ENCODE measurements around the gene BGLAP.

The BGLAP gene

DNA sequence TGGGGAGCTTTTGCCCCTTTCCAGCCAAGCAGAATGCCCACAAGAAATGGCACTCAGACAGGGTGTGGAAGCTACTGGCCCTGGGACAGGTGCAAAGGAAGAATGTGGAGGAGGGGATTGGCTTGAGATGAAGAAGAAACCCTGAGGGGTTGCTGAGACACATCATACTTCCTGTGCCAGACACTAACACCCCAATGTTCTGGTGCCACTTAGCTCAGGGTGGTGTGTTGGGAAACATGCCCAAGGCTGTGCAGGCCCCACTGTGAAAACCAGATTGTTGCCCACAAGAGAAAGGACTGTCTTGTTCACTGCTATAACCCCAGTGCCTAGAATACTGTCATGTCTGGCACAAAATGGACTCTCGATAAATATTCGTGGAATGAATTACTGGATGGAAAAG is 15.7 kb downstream of the BGLAP start:
- DNase-seq (ENCODE audit: low spot score): no peak

DNA sequence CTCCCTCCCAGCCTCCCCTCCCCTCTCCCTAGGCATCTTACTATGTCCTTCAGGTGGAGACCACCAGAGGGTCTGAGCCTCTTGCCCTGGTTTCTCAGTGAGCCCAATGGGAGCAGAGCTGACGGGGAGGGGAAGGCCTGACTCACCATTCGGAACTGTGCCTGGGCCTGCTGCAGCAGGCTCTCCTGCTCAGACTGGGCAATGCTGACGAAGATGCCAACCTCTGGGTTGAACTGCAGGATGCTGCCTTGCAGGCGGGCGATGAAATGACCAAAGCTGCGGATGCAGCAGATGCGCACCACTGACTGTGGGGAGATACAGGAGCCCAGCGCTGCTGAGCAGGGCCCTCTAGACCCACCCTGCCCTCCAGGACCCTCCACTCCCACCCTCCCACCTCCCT is 16.9 kb downstream of the BGLAP start:
- no peak for DNase-seq (ENCODE audit: low spot score)

GRCh38 chr1:156259805-156260204 is 17.8 kb downstream of the BGLAP start:
- no peak for DNase-seq (ENCODE audit: low spot score)

DNA sequence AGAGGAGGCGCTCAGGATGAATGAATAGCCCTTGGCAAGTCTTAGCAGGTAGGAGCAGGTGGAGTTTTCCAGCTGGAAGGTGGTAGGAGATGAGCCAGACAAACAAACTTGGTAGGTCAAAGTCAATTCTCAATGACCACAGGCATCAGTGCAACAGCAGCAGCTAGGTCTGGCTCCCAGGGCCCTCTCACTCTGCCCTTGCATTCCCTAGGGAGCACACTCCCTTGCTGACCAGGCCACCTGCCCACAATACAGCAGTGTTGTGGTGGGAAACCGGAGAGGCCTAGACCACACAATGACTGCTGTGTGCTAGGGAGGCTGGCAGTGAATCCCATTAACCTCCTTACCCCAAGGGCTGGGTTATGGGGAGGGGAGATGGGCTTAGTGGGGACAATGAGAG is 18.9 kb downstream of the BGLAP start:
- DNase-seq (ENCODE audit: low spot score): no peak

DNA sequence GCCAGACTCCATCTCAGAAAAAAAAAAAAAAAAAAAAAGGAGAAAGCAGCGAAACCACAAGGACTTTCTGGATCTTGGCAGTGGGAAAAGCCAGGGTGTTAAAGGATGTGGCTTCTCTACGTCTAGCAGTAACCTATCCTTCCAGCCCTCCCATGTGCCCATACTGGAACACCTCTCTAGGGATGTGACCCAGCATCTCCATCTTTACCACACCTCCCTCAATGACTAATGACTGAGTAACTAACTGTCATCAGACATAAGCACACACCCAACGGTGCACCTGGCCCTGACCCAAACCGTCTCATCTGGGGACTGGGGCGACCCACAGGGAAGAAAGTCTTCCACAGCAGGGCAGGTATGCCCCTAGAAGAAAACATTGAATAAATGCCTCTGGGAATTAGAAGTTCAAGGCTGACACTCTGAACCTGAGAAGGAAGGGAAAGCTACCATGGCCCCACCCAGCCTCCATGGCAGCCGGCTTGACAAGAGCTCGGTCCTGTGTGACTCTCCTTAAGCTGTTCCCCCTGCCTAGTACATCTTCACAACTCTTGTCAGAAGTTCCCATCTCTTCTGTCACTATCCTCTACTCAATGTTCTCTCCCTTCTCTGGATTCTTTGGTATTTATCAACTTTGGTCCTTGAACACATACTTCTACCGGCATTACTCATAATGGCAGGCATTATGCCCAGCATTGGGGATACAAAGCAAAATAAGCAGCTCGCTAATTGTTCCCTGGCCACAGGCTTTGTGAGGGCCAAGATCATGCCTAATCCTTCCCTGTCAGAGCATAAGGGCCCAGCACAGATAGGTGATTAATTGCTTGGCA is 20.7 kb downstream of the BGLAP start:
- DNase-seq (ENCODE audit: low spot score): no peak

DNA sequence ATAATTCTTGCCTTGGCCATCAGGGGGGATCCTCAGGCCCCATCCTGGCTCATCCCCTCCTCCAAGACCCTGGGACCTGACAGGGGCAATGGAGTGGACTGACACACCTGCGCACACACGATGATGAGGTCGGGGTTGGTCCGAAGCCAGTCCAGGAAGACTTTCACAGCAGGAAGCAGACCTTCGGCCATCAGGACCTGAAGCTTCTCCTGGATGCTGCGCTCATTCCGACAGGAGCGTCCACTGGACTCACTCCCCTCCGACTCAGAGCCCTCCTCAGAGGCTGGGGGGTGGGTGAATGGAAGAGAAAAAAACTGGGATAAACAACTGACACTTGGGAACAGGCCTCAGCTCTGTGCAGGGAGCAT is 21.3 kb downstream of the BGLAP start:
- no peak for DNase-seq (ENCODE audit: low spot score)

DNA sequence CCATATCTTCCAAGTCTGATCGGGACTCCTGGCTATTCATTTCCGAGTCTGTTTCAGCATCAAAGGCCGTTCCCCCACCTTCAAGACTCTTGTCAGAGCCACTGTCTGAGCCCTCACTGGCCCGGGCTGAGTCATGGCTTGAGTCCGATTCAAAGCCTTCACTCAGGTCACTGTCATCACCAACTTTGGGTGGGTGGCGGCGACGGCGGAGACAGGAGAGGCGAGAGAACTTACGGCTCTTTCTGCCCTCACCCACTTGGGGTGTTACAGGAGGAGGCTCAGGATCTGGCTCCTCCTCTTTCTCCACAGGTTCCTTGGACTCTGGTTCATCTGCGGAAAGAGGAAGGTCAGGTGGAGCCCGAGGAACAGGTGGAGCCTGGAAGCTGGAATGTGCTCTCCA is 24.1 kb downstream of the BGLAP start:
- DNase-seq (ENCODE audit: low spot score): no peak

DNA sequence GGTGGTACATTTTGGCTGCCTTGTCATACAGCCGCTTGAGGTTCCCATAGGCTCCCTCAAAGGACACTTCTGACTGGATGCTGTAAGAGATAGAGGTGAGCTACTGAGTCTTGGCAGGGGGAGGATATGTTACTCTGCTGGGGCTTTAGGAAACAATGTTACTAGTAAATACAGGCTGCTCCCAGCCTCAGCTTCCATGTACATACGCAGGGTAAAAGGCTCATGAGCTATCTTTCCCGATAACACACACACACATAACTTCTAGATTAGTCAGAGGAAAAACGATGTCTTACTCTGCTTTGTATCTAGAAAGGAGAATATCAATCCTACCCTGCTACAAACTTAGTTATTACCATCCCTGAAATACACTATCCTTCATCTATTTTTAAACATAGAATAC is 26.4 kb downstream of the BGLAP start:
- no peak for DNase-seq (ENCODE audit: low spot score)

DNA sequence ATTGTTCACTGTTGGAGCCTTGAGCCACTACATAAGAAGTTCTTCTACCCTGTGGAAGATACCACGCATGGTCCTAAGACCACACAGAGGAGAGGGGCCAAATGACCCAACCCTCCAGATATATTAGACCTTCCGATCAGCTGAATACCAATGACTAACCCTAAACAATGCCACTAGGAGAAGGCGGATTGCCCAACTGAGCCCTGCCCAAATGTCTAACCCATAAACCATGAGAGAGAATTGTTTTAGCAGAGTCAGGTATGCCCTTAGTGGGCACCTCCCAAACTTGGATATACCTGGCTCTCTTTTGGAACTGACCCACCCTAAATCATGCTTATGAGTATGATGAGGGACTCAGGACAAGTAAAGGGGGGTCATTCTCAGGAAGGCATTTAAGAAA is 28.3 kb downstream of the BGLAP start:
- no peak for DNase-seq (ENCODE audit: low spot score)

DNA sequence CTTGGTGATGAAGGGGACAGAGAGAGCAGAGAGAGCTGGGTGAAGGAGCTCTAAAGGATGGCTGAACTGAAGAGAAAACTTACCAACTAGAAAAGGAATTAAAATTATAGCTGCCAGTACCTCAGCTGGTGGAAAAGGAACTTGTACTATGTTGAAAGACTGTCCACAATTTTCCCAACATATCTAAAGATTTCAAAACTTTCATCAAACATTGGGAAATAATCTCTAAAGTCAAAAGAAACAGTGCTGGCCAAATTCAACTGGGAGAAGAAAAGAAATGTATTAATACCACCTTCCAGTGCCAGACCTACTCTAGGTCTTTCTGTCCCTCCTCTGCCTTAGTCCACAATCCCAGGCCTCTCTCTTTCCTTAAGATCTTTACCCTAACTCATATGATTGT is 34.5 kb downstream of the BGLAP start:
- no peak for DNase-seq (ENCODE audit: low spot score)

DNA sequence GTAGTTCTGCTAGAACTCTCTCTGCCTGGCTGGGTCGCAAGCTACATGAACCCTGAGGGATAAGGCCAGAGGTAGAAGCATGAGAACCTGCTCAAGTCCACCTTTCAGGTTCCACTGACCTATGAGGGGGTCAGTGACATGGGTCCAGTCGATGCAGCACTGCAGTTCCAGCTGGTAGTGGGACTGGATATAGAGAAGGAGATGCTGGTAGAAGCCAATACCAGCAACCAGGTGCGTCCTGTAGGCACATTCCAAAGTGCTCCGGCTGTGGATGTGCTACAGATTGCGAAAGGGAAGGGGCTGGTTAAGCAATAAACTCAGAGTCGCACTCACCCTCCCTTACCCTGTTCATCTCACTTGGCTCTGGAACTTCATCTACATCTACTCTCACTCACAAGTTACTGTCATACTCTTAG is 35.0 kb downstream of the BGLAP start:
- DNase-seq (ENCODE audit: low spot score): no peak

DNA sequence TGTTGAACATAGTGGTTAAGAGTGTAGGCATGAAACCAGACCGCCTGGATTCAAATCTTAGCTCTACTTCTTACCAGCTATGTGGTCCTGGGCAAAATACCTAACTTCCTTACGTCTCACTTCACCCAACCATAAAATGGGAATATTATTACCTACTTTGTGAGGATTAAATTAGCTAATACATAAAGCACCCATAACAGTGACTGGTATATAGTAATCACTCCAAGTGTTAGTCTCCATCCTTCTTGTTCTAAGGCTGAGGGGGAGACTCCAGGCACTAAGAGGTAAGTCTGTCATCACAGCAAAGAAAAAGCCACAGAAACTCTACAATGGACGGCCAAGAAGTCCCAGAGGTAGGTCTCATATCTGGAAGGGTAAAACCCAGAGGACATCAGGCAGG is 37.9 kb downstream of the BGLAP start:
- no peak for DNase-seq (ENCODE audit: low spot score)

- DNase-seq (ENCODE audit: low spot score): no peak
These were observed 39.3 kb downstream of the BGLAP start for GRCh38 chr1:156281281-156281680.

- DNase-seq (ENCODE audit: low spot score): no peak
These were observed 39.9 kb downstream of the BGLAP start for GRCh38 chr1:156281693-156282478.

GRCh38 chr1:156282479-156283222 is 40.7 kb downstream of the BGLAP start, which contains the start of gene SMG5:
Gene SMG5, minus strand, starts transcription at chr1:156282825. Its CDS starts 145 bp downstream, at chr1:156282680.
- DNase-seq (ENCODE audit: low spot score): peak; percentile 94

- DNase-seq (ENCODE audit: low spot score): no peak
These were observed 41.5 kb downstream of the BGLAP start for GRCh38 chr1:156283521-156283920.

- no peak for DNase-seq (ENCODE audit: low spot score)
These were observed 42.1 kb downstream of the BGLAP start, which contains the start of gene TMEM79 for GRCh38 chr1:156284112-156284511. Gene TMEM79, plus strand, starts transcription at chr1:156284325. Its CDS starts 902 bp downstream, at chr1:156285227.

DNA sequence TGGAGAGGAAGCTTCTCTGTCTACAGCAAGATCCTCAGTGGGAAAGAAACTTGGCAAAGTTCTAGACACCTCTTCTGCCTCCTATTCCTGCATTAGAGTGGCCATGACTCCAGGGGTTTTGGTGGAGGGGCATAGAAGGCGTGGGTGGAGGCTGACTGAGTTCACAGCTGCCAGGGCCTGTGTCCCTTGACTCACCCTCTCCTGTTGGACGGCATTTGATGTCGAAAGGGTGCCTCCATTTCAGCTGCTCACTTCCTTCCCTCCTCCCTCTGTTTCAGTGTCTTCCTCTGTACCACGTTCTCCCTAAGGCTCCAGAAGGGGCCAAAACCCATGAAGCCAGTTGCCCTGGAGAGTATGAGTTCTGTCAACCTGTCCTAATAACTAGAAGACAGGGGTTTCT is 42.8 kb downstream of the BGLAP start:
- no peak for DNase-seq (ENCODE audit: low spot score)

DNA sequence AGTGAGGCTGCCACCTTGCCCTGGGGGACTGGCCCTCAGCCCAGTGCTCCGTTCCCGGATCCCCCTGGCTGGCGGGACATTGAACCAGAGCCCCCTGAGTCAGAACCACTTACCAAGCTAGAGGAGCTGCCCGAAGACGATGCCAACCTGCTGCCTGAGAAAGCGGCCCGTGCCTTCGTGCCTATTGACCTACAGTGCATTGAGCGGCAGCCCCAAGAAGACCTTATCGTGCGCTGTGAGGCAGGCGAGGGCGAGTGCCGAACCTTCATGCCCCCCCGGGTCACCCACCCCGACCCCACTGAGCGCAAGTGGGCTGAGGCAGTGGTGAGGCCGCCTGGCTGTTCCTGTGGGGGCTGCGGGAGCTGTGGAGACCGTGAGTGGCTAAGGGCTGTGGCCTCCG is 43.5 kb downstream of the BGLAP start:
- DNase-seq (ENCODE audit: low spot score): no peak

GRCh38 chr1:156286061-156286460 is 44.1 kb downstream of the BGLAP start:
- DNase-seq (ENCODE audit: low spot score): no peak

GRCh38 chr1:156289857-156290256 is 47.9 kb downstream of the BGLAP start:
- DNase-seq (ENCODE audit: low spot score): no peak

DNA sequence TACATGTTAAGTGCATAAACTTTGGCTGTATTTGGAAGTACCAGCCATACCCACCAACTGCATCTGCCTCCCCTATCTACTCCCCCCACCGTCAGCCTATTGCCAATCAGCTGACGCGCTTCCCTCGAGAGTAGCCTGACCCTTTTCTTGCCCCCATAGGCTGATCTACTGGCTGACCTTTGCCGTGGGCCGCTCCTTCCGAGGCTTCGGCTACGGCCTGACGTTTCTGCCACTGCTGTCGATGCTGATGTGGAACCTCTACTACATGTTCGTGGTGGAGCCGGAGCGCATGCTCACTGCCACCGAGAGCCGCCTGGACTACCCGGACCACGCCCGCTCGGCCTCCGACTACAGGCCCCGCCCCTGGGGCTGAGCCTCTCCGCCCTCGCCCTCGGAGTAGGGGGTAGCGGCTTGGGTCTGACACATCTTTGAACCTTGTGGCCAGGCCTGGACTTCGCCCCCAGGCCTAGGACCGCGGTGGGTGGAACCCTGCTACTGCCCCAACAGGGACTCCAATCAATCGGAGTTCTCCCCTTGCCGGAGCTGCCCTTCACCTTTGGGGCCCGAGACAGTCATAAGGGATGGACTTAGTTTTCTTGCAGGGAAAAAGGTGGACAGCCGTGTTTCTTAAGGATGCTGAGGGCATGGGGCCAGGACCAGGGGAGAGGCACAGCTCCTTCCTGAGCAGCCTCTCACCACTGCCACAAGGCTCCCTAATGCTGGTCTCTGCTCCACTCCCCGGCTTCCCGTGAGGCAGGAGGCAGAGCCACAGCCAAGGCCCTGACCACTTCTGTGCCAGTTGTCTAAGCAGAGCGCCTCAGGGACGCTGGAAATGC is 49.5 kb downstream of the BGLAP start:
- peak; percentile 94 for DNase-seq (ENCODE audit: low spot score)
